ENCODE data around the gene SETBP1. TPM values are rescaled to one million over a fixed set of nuclear protein-coding genes. Genes with fewer than 3 reads are reported as not detected.
A peak's percentile ranks its signal among the peaks of the same experiment; 100 is the strongest.

SETBP1 gene
- total and polyA plus RNA-seq, 4 donors, result 1.3 to 85.0 (median 24.1) TPM

DNA sequence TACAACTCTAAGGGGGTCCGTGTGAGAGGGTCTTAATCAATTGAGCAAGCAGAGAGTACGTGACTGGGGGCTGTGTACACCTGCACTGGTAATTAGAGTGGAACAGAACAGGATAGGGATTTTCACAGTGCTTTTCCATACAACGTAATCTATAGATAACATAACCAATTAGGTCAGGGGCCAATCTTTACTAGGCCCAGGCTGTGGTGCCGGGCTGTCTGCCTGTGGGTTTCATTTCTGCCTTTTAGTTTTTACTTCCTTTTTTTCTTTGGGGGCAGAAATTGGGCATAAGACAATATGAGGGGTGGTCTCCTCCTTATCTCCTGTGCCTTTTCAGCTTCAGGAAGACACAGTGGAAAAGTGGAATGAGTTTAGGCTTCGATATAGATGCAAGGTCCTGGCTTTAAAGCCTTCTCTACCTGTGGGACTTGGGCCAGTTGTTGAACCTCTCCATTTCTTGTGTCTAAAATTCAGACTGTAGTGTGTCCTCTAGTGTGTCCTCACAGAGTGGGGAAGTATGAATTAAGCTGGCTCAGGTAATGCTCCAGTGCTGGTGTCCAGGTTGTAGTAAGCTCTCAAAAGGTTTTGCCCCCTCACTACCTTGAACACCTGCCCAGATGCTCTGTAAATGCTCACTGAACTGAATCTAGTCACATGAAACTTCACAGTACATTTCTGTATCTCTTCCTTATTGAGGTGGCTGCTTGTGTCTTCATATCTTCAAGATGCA is 422.8 kb downstream of the SETBP1 start:
- Histone ChIP-seq H3K4me1 (ENCODE audit: control insufficient read depth in 1 of 2, insufficient read depth in 2 of 2, low read length in 2 of 2) (no peaks in the 10 kb centered on the region), H3K36me3 (ENCODE audit: control insufficient read depth in 1 of 2, insufficient read depth in 2 of 2, low read length in 1 of 2) (no peaks in the 10 kb centered on the region), H3K9me3 (ENCODE audit: control insufficient read depth, low read length) (no peaks in the 10 kb centered on the region), H3K27me3 (ENCODE audit: control insufficient read depth in 1 of 2, insufficient read depth in 2 of 2, low read length in 1 of 2) (no peaks in the 10 kb centered on the region), H3K4me3 (ENCODE audit: low read length in 2 of 2) (no peak overlapping the region), H3K27ac (ENCODE audit: low read depth in 1 of 2, low read length in 2 of 2) (no peak overlapping the region)
- intact Hi-C loops (cut with DNase I), result no loop called here
- WGBS, 2 donors, result 91 to 94% methylated on average over 5 of the region's 5 CpGs
- DNase-seq, result no peak
- ATAC-seq (ENCODE audit: low FRiP score), result no peak

DNA sequence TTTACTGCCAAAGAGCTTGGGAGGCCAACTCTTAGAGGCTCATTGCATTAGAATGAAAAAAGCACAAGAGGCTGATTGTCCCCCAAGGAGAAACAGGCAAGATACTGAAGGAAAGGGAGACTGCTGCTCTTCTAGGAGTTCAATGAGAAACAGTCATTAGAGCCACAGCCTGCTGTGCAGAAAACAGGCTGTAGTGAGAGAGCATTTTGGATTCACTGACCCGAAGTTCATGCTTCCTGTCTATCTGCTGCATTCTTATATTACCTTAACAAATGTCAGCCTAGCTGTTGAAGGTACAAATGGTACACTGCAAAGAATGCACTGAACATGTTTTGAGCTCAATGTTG is 423.3 kb downstream of the SETBP1 start:
- no peak overlapping the region for H3K27ac ChIP-seq (ENCODE audit: low read depth in 1 of 2, low read length in 2 of 2)
- no peaks in the 10 kb centered on the region for H3K27me3 ChIP-seq (ENCODE audit: control insufficient read depth in 1 of 2, insufficient read depth in 2 of 2, low read length in 1 of 2)
- ATAC-seq (ENCODE audit: low FRiP score) (no peak), DNase-seq (no peak)
- H3K4me3 ChIP-seq (ENCODE audit: low read length in 2 of 2), result no peak overlapping the region
- 82 to 85% methylated on average over 1 of the region's 1 CpG for WGBS, 2 donors
- no peaks in the 10 kb centered on the region for H3K4me1 ChIP-seq (ENCODE audit: control insufficient read depth in 1 of 2, insufficient read depth in 2 of 2, low read length in 2 of 2)
- no peaks in the 10 kb centered on the region for H3K9me3 ChIP-seq (ENCODE audit: control insufficient read depth, low read length)
- no peaks in the 10 kb centered on the region for H3K36me3 ChIP-seq (ENCODE audit: control insufficient read depth in 1 of 2, insufficient read depth in 2 of 2, low read length in 1 of 2)
- intact Hi-C loops (cut with DNase I), result no loop called here

DNA sequence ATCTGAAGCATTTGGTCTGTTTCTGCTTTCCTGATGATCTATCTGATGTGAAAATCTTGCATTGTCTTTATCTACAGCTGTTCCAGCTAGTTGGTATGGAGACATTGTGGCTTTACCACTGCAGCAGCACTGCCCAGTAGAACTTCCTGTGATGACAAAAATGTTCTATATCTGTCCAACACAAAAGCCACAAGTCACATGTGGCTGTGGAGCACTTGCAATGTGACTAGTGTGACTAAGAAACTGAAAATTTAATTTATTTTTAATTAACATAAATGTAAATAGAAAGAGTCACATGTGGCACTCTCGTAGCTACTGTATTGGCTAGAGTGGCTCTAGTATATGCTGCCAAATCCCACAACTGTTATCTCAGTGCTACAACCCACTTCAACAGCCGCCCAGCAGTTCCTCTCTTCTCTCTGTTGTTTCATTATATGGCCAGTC is 425.7 kb downstream of the SETBP1 start:
- Histone ChIP-seq H3K27ac (ENCODE audit: low read depth in 1 of 2, low read length in 2 of 2) (no peak overlapping the region), H3K9me3 (ENCODE audit: control insufficient read depth, low read length) (peaks cover 1% of the 10 kb centered on the region), H3K27me3 (ENCODE audit: control insufficient read depth in 1 of 2, insufficient read depth in 2 of 2, low read length in 1 of 2) (no peaks in the 10 kb centered on the region), H3K4me3 (ENCODE audit: low read length in 2 of 2) (no peak overlapping the region), H3K4me1 (ENCODE audit: control insufficient read depth in 1 of 2, insufficient read depth in 2 of 2, low read length in 2 of 2) (no peaks in the 10 kb centered on the region), H3K36me3 (ENCODE audit: control insufficient read depth in 1 of 2, insufficient read depth in 2 of 2, low read length in 1 of 2) (no peaks in the 10 kb centered on the region)
- DNase-seq (no peak), ATAC-seq (ENCODE audit: low FRiP score) (no peak)
- 22 to 23% methylated on average over 2 of the region's 2 CpGs for WGBS, 2 donors
- intact Hi-C loops (cut with DNase I), result no loop called here

DNA sequence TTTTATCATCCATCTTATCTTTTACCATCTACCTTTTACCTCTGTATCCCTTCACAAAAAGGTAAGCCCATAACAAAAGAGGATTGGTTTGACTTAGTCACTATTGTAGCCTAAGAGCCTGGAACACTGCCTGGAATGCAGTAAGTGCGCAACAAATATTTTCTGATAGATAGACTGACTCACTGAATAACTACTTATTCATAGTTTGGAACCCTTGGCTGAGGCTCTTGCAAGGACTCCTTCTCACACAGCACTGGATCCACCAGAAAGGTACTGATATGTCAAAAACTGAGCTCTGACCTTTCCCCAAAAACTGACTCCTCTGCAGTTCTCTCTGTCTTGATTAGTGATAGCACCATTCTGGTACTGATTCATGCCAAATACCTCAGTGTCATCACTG is 426.7 kb downstream of the SETBP1 start:
- ATAC-seq (ENCODE audit: low FRiP score) (no peak), DNase-seq (no peak)
- H3K4me1 ChIP-seq (ENCODE audit: control insufficient read depth in 1 of 2, insufficient read depth in 2 of 2, low read length in 2 of 2), result no peaks in the 10 kb centered on the region
- intact Hi-C loops (cut with DNase I), result no loop called here
- no peak overlapping the region for H3K27ac ChIP-seq (ENCODE audit: low read depth in 1 of 2, low read length in 2 of 2)
- WGBS, 2 donors, result 89 to 94% methylated on average over 1 of the region's 1 CpG
- peaks cover 1% of the 10 kb centered on the region for H3K9me3 ChIP-seq (ENCODE audit: control insufficient read depth, low read length)
- H3K4me3 ChIP-seq (ENCODE audit: low read length in 2 of 2), result no peak overlapping the region
- H3K36me3 ChIP-seq (ENCODE audit: control insufficient read depth in 1 of 2, insufficient read depth in 2 of 2, low read length in 1 of 2), result no peaks in the 10 kb centered on the region
- H3K27me3 ChIP-seq (ENCODE audit: control insufficient read depth in 1 of 2, insufficient read depth in 2 of 2, low read length in 1 of 2), result no peaks in the 10 kb centered on the region

DNA sequence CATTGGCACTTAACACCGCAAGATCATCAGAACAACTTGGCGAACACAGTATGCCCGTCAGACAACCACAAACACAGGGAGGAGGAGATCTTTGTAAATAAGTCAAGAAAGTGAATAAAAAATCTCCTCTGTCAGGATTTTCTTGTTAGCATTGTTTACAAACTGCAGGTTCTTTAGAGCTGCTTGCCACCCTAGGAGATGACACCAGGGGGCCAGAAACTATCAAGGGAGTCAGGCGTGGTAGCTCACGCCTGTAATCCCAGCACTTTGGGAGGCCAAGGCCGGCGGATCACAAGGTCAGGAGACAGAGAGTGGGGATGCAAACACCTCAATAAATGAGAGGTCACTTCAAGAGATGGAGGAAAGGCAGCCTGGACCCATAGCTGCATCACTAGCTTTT is 428.1 kb downstream of the SETBP1 start:
- WGBS, 2 donors, result 89 to 92% methylated on average over 7 of the region's 7 CpGs

DNA sequence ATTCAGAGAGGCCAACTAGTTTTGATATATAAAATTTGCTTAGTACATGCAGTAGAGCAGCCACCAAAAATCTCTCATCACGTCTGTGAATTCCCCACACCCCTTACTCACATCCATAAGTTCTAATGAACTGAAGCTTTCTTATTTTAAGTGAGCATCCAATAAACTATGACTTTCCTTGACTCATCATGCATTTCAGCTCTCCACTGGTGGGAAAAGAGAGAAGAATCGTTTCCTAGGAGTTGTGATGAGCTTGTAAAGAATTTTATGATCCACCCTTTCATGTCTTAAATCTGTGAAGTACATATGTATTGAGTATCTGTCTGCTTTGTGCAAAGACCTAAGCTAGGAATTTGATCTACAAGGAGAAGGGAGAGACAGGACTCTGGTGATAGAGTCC is 428.6 kb downstream of the SETBP1 start:
- WGBS, 2 donors, result 79 to 92% methylated on average over 2 of the region's 2 CpGs
- Histone ChIP-seq H3K4me3 (ENCODE audit: low read length in 2 of 2) (no peak overlapping the region), H3K9me3 (ENCODE audit: control insufficient read depth, low read length) (peaks cover 1% of the 10 kb centered on the region), H3K36me3 (ENCODE audit: control insufficient read depth in 1 of 2, insufficient read depth in 2 of 2, low read length in 1 of 2) (no peaks in the 10 kb centered on the region), H3K27me3 (ENCODE audit: control insufficient read depth in 1 of 2, insufficient read depth in 2 of 2, low read length in 1 of 2) (no peaks in the 10 kb centered on the region), H3K27ac (ENCODE audit: low read depth in 1 of 2, low read length in 2 of 2) (no peak overlapping the region), H3K4me1 (ENCODE audit: control insufficient read depth in 1 of 2, insufficient read depth in 2 of 2, low read length in 2 of 2) (no peaks in the 10 kb centered on the region)
- intact Hi-C loops (cut with DNase I), result no loop called here
- ATAC-seq (ENCODE audit: low FRiP score), result no peak
- DNase-seq, result no peak

More for the DNA sequence above, 428.1 kb downstream of the SETBP1 start:
- Histone ChIP-seq H3K4me3 (ENCODE audit: low read length in 2 of 2) (no peak overlapping the region), H3K9me3 (ENCODE audit: control insufficient read depth, low read length) (peaks cover 1% of the 10 kb centered on the region), H3K27me3 (ENCODE audit: control insufficient read depth in 1 of 2, insufficient read depth in 2 of 2, low read length in 1 of 2) (no peaks in the 10 kb centered on the region), H3K36me3 (ENCODE audit: control insufficient read depth in 1 of 2, insufficient read depth in 2 of 2, low read length in 1 of 2) (no peaks in the 10 kb centered on the region), H3K4me1 (ENCODE audit: control insufficient read depth in 1 of 2, insufficient read depth in 2 of 2, low read length in 2 of 2) (no peaks in the 10 kb centered on the region), H3K27ac (ENCODE audit: low read depth in 1 of 2, low read length in 2 of 2) (no peak overlapping the region)
- ATAC-seq (ENCODE audit: low FRiP score) (no peak), DNase-seq (no peak)
- intact Hi-C loops (cut with DNase I), result no loop called here

DNA sequence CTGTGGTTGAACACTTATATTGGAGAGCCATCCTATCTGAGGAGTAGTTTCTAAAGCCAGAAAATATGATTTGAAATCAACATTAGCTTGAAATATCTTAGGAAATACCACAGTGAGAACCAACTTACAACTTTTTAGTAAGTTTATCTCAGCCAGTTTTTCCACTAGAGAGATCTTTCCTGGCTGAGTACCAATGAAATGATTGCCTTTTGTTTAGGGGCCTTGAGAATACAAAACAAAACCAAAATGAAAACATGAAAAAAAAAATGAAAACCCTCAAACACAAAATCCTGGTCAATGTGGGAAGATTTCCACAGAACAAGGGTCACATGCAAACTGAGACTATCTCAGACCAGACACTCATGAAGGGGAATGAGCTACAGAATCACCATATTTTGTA is 429.0 kb downstream of the SETBP1 start:
- no peaks in the 10 kb centered on the region for H3K27me3 ChIP-seq (ENCODE audit: control insufficient read depth in 1 of 2, insufficient read depth in 2 of 2, low read length in 1 of 2)
- no peak overlapping the region for H3K4me3 ChIP-seq (ENCODE audit: low read length in 2 of 2)
- H3K4me1 ChIP-seq (ENCODE audit: control insufficient read depth in 1 of 2, insufficient read depth in 2 of 2, low read length in 2 of 2), result no peaks in the 10 kb centered on the region
- peaks cover 1% of the 10 kb centered on the region for H3K9me3 ChIP-seq (ENCODE audit: control insufficient read depth, low read length)
- intact Hi-C loops (cut with DNase I), result no loop called here
- DNase-seq, result no peak
- ATAC-seq (ENCODE audit: low FRiP score), result no peak
- H3K27ac ChIP-seq (ENCODE audit: low read depth in 1 of 2, low read length in 2 of 2), result no peak overlapping the region
- H3K36me3 ChIP-seq (ENCODE audit: control insufficient read depth in 1 of 2, insufficient read depth in 2 of 2, low read length in 1 of 2), result no peaks in the 10 kb centered on the region

DNA sequence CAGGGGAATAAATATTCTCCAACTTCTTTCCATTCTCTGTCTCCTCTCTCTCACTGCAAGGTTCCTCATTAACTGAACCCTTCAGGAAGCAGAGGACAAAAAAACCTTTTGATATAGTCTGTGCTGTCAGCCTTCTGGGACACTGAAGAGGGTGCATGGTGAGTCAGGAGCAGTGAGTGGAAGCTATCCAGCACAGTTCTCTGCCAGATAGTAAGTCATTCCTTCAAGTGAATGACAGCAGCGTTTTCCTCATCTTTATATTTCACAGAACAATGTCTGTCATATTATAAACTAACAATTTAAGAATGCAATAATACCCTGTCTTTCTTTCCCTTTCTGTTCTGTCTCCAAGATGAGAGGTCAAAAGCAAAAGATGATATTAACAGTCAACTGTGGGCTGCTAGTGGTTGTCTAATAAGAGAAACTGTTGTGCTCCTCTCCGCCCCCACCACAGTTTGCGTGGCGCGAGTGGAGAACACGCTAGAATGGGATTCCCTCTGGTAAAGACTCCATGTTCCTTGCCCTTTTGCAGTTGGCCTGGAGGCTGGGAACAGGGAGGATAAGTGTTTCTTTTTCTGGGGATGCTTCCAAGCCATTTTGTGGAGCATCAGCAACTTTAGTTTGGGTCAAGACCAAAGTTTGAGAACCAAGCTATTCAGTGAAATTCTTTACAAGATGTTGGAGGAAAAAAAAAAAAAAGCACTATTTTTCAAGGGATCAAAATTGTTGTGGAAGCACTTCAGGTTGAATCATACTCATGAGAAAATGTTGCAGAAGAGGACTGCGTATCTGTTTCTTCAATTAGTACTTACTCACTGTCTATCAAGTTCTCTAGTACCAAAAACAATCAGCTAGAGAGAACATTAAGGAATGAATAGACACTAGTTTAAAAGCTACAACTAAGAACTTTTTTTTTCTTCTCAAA is 430.2 kb downstream of the SETBP1 start:
- H3K36me3 ChIP-seq (ENCODE audit: control insufficient read depth in 1 of 2, insufficient read depth in 2 of 2, low read length in 1 of 2), result no peaks in the 10 kb centered on the region
- peak; percentile 69 for ATAC-seq (ENCODE audit: low FRiP score)
- no peak overlapping the region for H3K27ac ChIP-seq (ENCODE audit: low read depth in 1 of 2, low read length in 2 of 2)
- intact Hi-C loops (cut with DNase I), result no loop called here
- H3K4me1 ChIP-seq (ENCODE audit: control insufficient read depth in 1 of 2, insufficient read depth in 2 of 2, low read length in 2 of 2), result no peaks in the 10 kb centered on the region
- no peak overlapping the region for H3K4me3 ChIP-seq (ENCODE audit: low read length in 2 of 2)
- WGBS, 2 donors, result 79 to 89% methylated on average over 7 of the region's 7 CpGs
- no peak for DNase-seq
- peaks cover 1% of the 10 kb centered on the region for H3K9me3 ChIP-seq (ENCODE audit: control insufficient read depth, low read length)
- no peaks in the 10 kb centered on the region for H3K27me3 ChIP-seq (ENCODE audit: control insufficient read depth in 1 of 2, insufficient read depth in 2 of 2, low read length in 1 of 2)

DNA sequence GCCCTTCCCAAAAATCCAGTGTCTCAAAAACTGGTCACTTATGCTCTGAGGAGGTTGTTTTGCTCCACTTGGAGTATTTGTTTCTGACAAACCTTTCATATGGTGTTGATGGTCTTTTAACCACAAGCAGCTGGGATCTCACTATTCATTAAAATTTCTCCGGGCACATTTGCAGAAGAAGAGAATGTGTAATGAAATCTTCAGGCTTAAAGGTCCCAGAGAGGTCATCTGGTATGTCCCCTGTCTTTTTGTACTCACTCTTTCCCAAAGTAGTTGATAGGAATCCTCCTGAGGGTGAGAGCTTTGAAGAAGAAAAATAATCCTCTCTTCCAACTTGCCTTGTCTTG is 430.8 kb downstream of the SETBP1 start:
- no peaks in the 10 kb centered on the region for H3K27me3 ChIP-seq (ENCODE audit: control insufficient read depth in 1 of 2, insufficient read depth in 2 of 2, low read length in 1 of 2)
- H3K4me3 ChIP-seq (ENCODE audit: low read length in 2 of 2), result no peak overlapping the region
- no peaks in the 10 kb centered on the region for H3K36me3 ChIP-seq (ENCODE audit: control insufficient read depth in 1 of 2, insufficient read depth in 2 of 2, low read length in 1 of 2)
- H3K9me3 ChIP-seq (ENCODE audit: control insufficient read depth, low read length), result peaks cover 1% of the 10 kb centered on the region
- H3K27ac ChIP-seq (ENCODE audit: low read depth in 1 of 2, low read length in 2 of 2), result no peak overlapping the region
- ATAC-seq (ENCODE audit: low FRiP score), result no peak
- no peak for DNase-seq
- intact Hi-C loops (cut with DNase I), result no loop called here
- H3K4me1 ChIP-seq (ENCODE audit: control insufficient read depth in 1 of 2, insufficient read depth in 2 of 2, low read length in 2 of 2), result no peaks in the 10 kb centered on the region
- WGBS, 2 donors, result 26 to 63% methylated on average over 1 of the region's 1 CpG
